ENCODE data around the gene ANGPTL4.

The ANGPTL4 gene

GRCh38 chr19:8321067-8321985 is 42.6 kb upstream of the ANGPTL4 start, which contains the start of the genes NDUFA7 and RPS28:
Gene NDUFA7 (minus strand): TSS chr19:8321375. CDS start chr19:8321358, 17 bp downstream.
Gene RPS28 (plus strand): TSS chr19:8321496. CDS start chr19:8321531, 35 bp downstream.
- TF ChIP-seq CTCF (IDR thresholded peaks at IDR 0.05; ENCODE audit: insufficient read depth, low read depth, low read length, missing control alignments), result no peak
- H3K4me3 ChIP-seq (ENCODE audit: low read length), result peak within 1 kb of the TSS; percentile 100
- DNase-seq (ENCODE audit: low read depth), result peak; percentile 95

GRCh38 chr19:8321986-8322637 is 41.8 kb upstream of the ANGPTL4 start:
- DNase-seq (ENCODE audit: low read depth), result no peak
- no peak for TF ChIP-seq CTCF (IDR thresholded peaks at IDR 0.05; ENCODE audit: insufficient read depth, low read depth, low read length, missing control alignments)
- peak overlapping the region; percentile 100 for H3K4me3 ChIP-seq (ENCODE audit: low read length)

GRCh38 chr19:8322638-8322997 is 41.3 kb upstream of the ANGPTL4 start:
- no peak for DNase-seq (ENCODE audit: low read depth)
- TF ChIP-seq CTCF (IDR thresholded peaks at IDR 0.05; ENCODE audit: insufficient read depth, low read depth, low read length, missing control alignments), result no peak
- peak overlapping the region; percentile 100 for H3K4me3 ChIP-seq (ENCODE audit: low read length)

GRCh38 chr19:8323781-8324185 is 40.2 kb upstream of the ANGPTL4 start:
- no peak for TF ChIP-seq CTCF (IDR thresholded peaks at IDR 0.05; ENCODE audit: insufficient read depth, low read depth, low read length, missing control alignments)
- DNase-seq (ENCODE audit: low read depth), result no peak
- H3K4me3 ChIP-seq (ENCODE audit: low read length), result no peak overlapping the region

GRCh38 chr19:8324186-8325050 is 39.5 kb upstream of the ANGPTL4 start:
- DNase-seq (ENCODE audit: low read depth), result no peak
- H3K4me3 ChIP-seq (ENCODE audit: low read length), result no peak overlapping the region
- no peak for TF ChIP-seq CTCF (IDR thresholded peaks at IDR 0.05; ENCODE audit: insufficient read depth, low read depth, low read length, missing control alignments)

GRCh38 chr19:8325454-8325853 is 38.5 kb upstream of the ANGPTL4 start:
- no peak for DNase-seq (ENCODE audit: low read depth)
- H3K4me3 ChIP-seq (ENCODE audit: low read length), result no peak overlapping the region
- TF ChIP-seq CTCF (IDR thresholded peaks at IDR 0.05; ENCODE audit: insufficient read depth, low read depth, low read length, missing control alignments), result no peak
